ENCODE measurements around the gene AP5Z1.

AP5Z1 gene

DNA sequence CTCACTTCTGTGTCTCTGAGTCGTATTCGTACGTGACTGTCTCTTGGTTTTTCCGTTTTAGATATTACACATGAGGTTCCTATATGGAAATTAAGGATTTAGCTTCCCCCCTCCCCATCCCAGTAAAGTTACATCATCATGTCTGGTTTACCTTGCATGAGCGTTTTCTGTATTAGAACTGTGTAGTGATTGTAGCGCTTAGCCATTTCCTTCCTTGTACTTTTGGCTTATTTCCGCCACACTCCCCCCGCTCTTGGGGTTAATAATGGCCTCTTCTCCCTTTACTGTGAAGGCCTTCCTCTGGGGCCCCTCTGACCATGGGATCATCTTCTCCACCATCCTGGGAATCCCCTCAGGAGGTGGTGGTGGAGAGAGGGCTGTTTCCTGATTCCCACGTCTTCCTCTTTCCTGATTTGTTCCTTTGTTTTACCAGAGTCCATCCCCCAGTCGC, 27.2 kb upstream of the AP5Z1 start:
- H3K4me3 ChIP-seq (ENCODE audit: low read depth, low read length), result no peak overlapping the region
- DNase-seq (ENCODE audit: low read depth), result no peak
- TF ChIP-seq POLR2A (IDR thresholded peaks at IDR 0.05; ENCODE audit: extremely low read depth, insufficient read length) (no peak), MYC (IDR thresholded peaks at IDR 0.05; ENCODE audit: low read depth, low read length) (no peak)
- TF ChIP-seq, protein P1, sequence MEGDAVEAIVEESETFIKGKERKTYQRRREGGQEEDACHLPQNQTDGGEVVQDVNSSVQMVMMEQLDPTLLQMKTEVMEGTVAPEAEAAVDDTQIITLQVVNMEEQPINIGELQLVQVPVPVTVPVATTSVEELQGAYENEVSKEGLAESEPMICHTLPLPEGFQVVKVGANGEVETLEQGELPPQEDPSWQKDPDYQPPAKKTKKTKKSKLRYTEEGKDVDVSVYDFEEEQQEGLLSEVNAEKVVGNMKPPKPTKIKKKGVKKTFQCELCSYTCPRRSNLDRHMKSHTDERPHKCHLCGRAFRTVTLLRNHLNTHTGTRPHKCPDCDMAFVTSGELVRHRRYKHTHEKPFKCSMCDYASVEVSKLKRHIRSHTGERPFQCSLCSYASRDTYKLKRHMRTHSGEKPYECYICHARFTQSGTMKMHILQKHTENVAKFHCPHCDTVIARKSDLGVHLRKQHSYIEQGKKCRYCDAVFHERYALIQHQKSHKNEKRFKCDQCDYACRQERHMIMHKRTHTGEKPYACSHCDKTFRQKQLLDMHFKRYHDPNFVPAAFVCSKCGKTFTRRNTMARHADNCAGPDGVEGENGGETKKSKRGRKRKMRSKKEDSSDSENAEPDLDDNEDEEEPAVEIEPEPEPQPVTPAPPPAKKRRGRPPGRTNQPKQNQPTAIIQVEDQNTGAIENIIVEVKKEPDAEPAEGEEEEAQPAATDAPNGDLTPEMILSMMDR (IDR thresholded peaks at IDR 0.05; ENCODE audit: low read depth, low read length), result no peak
- TF ChIP-seq, protein P2, sequence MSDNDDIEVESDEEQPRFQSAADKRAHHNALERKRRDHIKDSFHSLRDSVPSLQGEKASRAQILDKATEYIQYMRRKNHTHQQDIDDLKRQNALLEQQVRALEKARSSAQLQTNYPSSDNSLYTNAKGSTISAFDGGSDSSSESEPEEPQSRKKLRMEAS (IDR thresholded peaks at IDR 0.05; ENCODE audit: low read depth, low read length), result no peak

- DNase-seq (ENCODE audit: low read depth), result no peak
- H3K4me3 ChIP-seq (ENCODE audit: low read depth, low read length), result no peak overlapping the region
- TF ChIP-seq, protein P2 (IDR thresholded peaks at IDR 0.05; ENCODE audit: low read depth, low read length), result no peak
- TF ChIP-seq MYC (IDR thresholded peaks at IDR 0.05; ENCODE audit: low read depth, low read length) (no peak), POLR2A (IDR thresholded peaks at IDR 0.05; ENCODE audit: extremely low read depth, insufficient read length) (no peak)
- TF ChIP-seq, protein P1 (IDR thresholded peaks at IDR 0.05; ENCODE audit: low read depth, low read length), result no peak
These were observed 26.1 kb upstream of the AP5Z1 start for GRCh38 chr7:4749363-4749762.

GRCh38 chr7:4749798-4750197, 25.6 kb upstream of the AP5Z1 start:
- no peak for TF ChIP-seq MYC (IDR thresholded peaks at IDR 0.05; ENCODE audit: low read depth, low read length)
- TF ChIP-seq, protein P2 (IDR thresholded peaks at IDR 0.05; ENCODE audit: low read depth, low read length), result no peak
- TF ChIP-seq, protein P1 (IDR thresholded peaks at IDR 0.05; ENCODE audit: low read depth, low read length), result no peak
- DNase-seq (ENCODE audit: low read depth), result no peak
- no peak overlapping the region for H3K4me3 ChIP-seq (ENCODE audit: low read depth, low read length)

DNA sequence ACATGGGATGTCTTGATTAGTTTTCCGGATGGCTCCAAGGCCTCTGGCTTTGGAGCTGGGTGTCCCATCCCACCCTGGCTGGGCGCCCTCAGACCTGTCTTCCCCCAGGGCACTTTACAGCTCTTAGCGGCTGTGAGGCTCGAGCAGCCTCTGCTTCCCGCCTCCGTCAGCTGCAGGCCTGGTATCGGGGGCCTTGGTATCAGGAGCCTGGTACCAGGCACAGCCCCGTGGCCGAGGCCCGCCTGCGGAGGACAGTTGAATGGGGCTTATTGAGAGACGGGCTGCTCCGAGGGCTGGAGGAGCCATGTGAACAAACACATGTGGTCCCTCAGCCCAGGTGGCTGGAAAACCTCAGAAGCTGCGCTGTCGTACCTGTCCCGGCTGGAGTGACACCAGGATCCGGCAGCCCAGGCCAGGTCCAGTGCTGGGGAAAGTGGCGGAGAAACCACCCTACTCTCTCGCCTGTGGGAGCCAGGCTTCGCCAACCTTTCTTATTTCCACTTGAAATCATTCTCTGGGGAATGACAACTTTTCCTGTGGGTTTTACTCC, 23.9 kb upstream of the AP5Z1 start:
- no peak overlapping the region for H3K4me3 ChIP-seq (ENCODE audit: low read depth, low read length)
- no peak for DNase-seq (ENCODE audit: low read depth)
- TF ChIP-seq MYC (IDR thresholded peaks at IDR 0.05; ENCODE audit: low read depth, low read length) (no peak), POLR2A (IDR thresholded peaks at IDR 0.05; ENCODE audit: extremely low read depth, insufficient read length) (no peak)
- TF ChIP-seq, protein P2 (IDR thresholded peaks at IDR 0.05; ENCODE audit: low read depth, low read length), result no peak

DNA sequence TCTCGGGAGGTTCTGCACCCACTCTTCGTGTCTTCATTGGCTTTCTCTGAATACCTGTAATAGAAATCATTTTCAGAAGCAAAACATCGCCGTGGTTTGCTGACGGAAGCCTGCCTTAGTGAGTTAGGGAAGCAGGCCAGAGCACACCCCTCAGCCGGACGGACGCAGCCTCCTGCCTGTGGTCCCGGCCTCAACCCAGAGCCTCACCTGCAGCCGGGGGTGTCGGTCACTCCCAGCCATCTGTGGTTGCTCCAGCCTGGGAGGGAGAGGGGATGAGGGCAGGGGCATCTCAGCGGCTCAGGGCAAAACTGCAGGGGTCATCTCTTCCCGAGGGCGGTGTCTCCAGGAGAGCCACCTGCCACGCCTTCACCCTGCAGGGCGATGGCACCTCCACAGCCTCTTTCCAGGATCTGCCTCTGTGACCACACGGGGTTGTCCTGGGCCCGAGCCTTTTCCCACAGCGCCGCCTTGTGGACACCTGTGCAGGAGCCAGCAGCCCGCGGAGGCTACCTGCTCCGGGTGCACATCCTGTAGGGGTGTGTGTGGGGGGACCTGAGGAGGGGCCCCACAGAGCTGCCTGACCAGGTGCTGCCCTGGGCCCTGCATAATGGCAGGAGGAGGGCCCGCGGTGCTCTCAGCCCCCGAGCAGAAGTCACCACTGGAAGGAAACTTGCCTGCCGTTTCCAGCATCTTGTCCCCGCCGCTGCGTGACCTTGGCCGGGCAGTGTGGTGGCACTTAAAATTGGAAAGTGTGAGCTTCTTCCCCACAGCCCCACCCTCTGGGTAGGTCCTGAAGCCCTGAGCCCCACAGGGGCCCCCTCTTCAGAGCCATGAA, 21.6 kb upstream of the AP5Z1 start:
- TF ChIP-seq MYC (IDR thresholded peaks at IDR 0.05; ENCODE audit: low read depth, low read length) (peak; percentile 28; the same call in 1 of the 2 replicates), POLR2A (IDR thresholded peaks at IDR 0.05; ENCODE audit: extremely low read depth, insufficient read length) (no peak)
- TF ChIP-seq, protein P1 (IDR thresholded peaks at IDR 0.05; ENCODE audit: low read depth, low read length), result peak; percentile 96
- TF ChIP-seq, protein P2 (IDR thresholded peaks at IDR 0.05; ENCODE audit: low read depth, low read length), result peak; percentile 58
- peak; percentile 72 for DNase-seq (ENCODE audit: low read depth)

GRCh38 chr7:4754433-4755010, 20.9 kb upstream of the AP5Z1 start:
- TF ChIP-seq, protein P2 (IDR thresholded peaks at IDR 0.05; ENCODE audit: low read depth, low read length), result no peak
- no peak for TF ChIP-seq POLR2A (IDR thresholded peaks at IDR 0.05; ENCODE audit: extremely low read depth, insufficient read length)
- no peak for TF ChIP-seq MYC (IDR thresholded peaks at IDR 0.05; ENCODE audit: low read depth, low read length)
- TF ChIP-seq, protein P1 (IDR thresholded peaks at IDR 0.05; ENCODE audit: low read depth, low read length), result no peak
- no peak for DNase-seq (ENCODE audit: low read depth)
- no peak overlapping the region for H3K4me3 ChIP-seq (ENCODE audit: low read depth, low read length)

More for the DNA sequence above, 21.6 kb upstream of the AP5Z1 start:
- no peak overlapping the region for H3K4me3 ChIP-seq (ENCODE audit: low read depth, low read length)

All from NB4 (cell line).